Stimulated activated CD8-positive, alpha-beta memory T cell treated with anti-CD3 and anti-CD28 coated beads, Interleukin-12 subunit alpha, Interleukin-12 subunit beta, amount 100 ng/mL, for 24 hours (primary cell): ENCODE measurements around the gene SYMPK.

ENCODE experiments used
- DNase-seq: peaks from one replicate; pipeline ENCODE4 v3.0.0-alpha.2; 2020; ENCODE audit errors: extremely low read depth

The SYMPK gene

DNA sequence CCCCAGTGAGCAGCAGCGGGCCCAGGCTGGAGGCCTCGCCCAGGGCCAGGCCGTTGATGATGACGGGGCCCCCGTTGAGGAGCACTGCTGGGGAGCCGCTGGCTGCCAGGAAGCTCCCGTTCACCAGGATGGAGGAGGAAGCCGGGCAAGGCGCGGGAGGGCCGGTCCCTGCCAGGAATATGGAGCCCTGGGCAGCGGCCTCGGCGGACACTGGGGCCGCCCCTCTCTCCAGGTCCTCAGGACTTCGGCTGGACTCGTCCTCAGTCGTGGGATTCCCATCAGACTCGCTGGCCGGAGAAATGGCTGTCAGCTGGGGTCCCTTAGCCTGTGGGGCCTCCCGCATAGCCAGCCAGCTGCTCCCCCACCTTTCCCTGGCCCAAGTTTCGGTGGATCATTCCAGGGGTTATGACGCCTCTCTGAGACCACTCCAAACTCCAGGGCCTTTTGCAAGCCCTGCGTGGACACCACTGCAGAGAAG, 96.0 kb downstream of the SYMPK start:
- DNase-seq: no peak

DNA sequence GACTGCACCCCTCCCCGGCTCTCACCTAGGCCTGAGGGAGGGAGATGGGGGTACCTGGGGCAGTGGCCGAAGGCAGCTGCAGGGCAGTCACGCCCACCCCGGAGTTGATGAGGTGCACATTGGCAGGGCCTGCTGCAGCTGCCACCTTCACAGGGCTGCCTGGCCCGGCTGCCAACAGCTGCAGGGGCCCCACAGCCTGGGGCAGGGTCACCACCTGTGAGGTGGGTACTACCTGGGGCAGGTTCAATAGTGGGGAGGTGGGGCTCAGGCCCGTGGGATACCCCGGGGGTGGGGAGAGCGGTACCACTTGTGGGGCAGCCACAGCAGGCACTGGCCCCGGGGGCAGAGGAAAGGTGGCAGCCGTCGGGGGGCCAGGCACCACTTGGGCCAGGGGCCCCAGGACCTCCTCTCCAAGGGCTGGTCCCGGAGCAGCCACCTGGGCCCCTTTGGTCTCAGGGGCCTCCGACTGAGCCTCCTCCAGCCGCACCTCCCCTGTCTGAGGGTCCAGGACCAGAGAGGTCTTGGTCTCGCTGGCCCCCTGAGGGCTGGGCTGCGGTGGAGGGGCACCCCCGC, 96.6 kb downstream of the SYMPK start:
- DNase-seq: no peak

DNA sequence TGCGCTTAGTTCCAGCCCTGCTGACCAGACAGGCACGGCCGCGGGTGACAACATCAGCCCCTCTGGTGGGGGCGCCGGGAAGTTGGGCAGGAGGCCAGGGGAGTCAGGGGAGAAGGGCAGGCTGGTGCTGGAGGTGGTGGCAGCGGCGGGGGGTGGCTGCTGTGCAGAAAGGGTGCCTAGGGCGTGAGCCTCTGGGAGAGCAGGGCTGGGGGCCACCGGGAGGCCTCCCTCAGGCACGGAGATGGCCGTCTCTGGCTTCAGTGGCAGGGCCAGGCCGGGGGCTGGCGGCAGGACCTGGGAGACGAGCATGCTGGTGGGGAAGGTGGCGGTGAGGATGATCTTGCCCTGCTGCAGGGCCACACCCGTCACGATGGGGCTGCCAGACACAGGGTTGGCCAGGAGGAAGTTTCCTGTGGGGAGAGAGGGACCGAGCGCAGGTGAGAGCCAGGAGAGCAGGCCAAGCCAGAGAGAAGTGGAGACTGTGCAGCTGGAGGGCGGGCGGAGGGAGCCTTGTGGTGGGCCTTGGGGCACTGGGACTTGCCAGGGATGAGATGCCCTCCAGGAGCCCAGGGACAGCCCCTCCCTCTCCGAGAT, 97.1 kb downstream of the SYMPK start:
- DNase-seq: no peak
